Measurements from ENCODE around the gene SLCO3A1. TPM values are rescaled to one million over a fixed set of nuclear protein-coding genes. Genes with fewer than 3 reads are reported as not detected.

SLCO3A1 gene
- total RNA-seq, 4 donors from 2014 or later = 10.9 to 18.1 (median 14.2) TPM

GRCh38 chr15:91947293-91947679 lies 93.8 kb downstream of the SLCO3A1 start:
- H3K9me3 ChIP-seq = no peaks in the 10 kb centered on the region
- 37 to 52% methylated on average over 7 of the region's 7 CpGs for WGBS, 2 donors
- no peak overlapping the region for H3K4me3 ChIP-seq
- TF ChIP-seq POLR2A (IDR thresholded peaks at IDR 0.05) (no peak), CTCF (IDR thresholded peaks at IDR 0.05) (no peak)
- DNase-seq = no peak
- peaks cover 66 to 99% (median 82%) of the 10 kb centered on the region in 3 donors for H3K4me1 ChIP-seq
- no peaks in the 10 kb centered on the region for H3K36me3 ChIP-seq
- intact Hi-C loops (cut with DNase I) = no loop called here
- H3K27ac ChIP-seq = peak overlapping the region; percentile 73 to 91 (median 84)
- H3K27me3 ChIP-seq = no peaks in the 10 kb centered on the region

- Histone ChIP-seq H3K4me1 (peaks cover 59 to 99% (median 81%) of the 10 kb centered on the region in 3 donors), H3K27ac (peak overlapping the region; percentile 73 to 91 (median 84)), H3K4me3 (peak overlapping the region in 1 of 4 donors; percentile 35), H3K9me3 (no peaks in the 10 kb centered on the region), H3K27me3 (no peaks in the 10 kb centered on the region), H3K36me3 (no peaks in the 10 kb centered on the region)
- 13 to 32% methylated on average over 9 to 11 of the region's 19 CpGs for WGBS, 2 donors
- intact Hi-C loops (cut with DNase I) = no loop called here
- no peak for DNase-seq
- no peak for TF ChIP-seq POLR2A (IDR thresholded peaks at IDR 0.05)
- no peak for TF ChIP-seq CTCF (IDR thresholded peaks at IDR 0.05)
Observed at GRCh38 chr15:91947683-91948608, 94.4 kb downstream of the SLCO3A1 start.

GRCh38 chr15:91949361-91949760 lies 95.9 kb downstream of the SLCO3A1 start:
- WGBS, 2 donors = 89 to 95% methylated on average over 6 to 8 of the region's 8 CpGs
- no peak for DNase-seq
- H3K36me3 ChIP-seq = no peaks in the 10 kb centered on the region
- intact Hi-C loops (cut with DNase I) = no loop called here
- no peaks in the 10 kb centered on the region for H3K9me3 ChIP-seq
- no peaks in the 10 kb centered on the region for H3K27me3 ChIP-seq
- TF ChIP-seq CTCF (IDR thresholded peaks at IDR 0.05) (no peak), POLR2A (IDR thresholded peaks at IDR 0.05) (no peak)
- no peak overlapping the region for H3K4me3 ChIP-seq
- peaks cover 50 to 99% (median 85%) of the 10 kb centered on the region in 3 donors for H3K4me1 ChIP-seq
- H3K27ac ChIP-seq = peak overlapping the region; percentile 10 to 91 (median 79)

GRCh38 chr15:91950054-91950453 lies 96.5 kb downstream of the SLCO3A1 start:
- H3K4me1 ChIP-seq = peaks cover 51 to 99% (median 86%) of the 10 kb centered on the region in 3 donors
- H3K27ac ChIP-seq = peak overlapping the region; percentile 73 to 91 (median 82)
- DNase-seq = no peak
- H3K4me3 ChIP-seq = no peak overlapping the region
- WGBS, 2 donors = 63 to 74% methylated on average over 4 of the region's 4 CpGs
- TF ChIP-seq CTCF (IDR thresholded peaks at IDR 0.05) (no peak), POLR2A (IDR thresholded peaks at IDR 0.05) (no peak)
- no peaks in the 10 kb centered on the region for H3K27me3 ChIP-seq
- H3K36me3 ChIP-seq = no peaks in the 10 kb centered on the region
- intact Hi-C loops (cut with DNase I) = loop anchor here (5.0 kb wide), 1 partner anchor 93 kb away; no protein-coding TSS in a partner anchor
- no peaks in the 10 kb centered on the region for H3K9me3 ChIP-seq
